Measurements from ENCODE around the gene SEC61G. TPM values are rescaled to one million over a fixed set of nuclear protein-coding genes. Genes with fewer than 3 reads are reported as not detected.
A peak's percentile ranks its signal among the peaks of the same experiment; 100 is the strongest.

SEC61G gene
- total and polyA plus RNA-seq, 10 of the 15 experiments (the other 5 are each of a cell fraction or from before 2014, with no cell fraction given), result 163 to 809 (median 346) TPM

GRCh38 chr7:54773472-54774399 lies 14.7 kb upstream of the SEC61G start (continued):
- TF ChIP-seq, protein P1, sequence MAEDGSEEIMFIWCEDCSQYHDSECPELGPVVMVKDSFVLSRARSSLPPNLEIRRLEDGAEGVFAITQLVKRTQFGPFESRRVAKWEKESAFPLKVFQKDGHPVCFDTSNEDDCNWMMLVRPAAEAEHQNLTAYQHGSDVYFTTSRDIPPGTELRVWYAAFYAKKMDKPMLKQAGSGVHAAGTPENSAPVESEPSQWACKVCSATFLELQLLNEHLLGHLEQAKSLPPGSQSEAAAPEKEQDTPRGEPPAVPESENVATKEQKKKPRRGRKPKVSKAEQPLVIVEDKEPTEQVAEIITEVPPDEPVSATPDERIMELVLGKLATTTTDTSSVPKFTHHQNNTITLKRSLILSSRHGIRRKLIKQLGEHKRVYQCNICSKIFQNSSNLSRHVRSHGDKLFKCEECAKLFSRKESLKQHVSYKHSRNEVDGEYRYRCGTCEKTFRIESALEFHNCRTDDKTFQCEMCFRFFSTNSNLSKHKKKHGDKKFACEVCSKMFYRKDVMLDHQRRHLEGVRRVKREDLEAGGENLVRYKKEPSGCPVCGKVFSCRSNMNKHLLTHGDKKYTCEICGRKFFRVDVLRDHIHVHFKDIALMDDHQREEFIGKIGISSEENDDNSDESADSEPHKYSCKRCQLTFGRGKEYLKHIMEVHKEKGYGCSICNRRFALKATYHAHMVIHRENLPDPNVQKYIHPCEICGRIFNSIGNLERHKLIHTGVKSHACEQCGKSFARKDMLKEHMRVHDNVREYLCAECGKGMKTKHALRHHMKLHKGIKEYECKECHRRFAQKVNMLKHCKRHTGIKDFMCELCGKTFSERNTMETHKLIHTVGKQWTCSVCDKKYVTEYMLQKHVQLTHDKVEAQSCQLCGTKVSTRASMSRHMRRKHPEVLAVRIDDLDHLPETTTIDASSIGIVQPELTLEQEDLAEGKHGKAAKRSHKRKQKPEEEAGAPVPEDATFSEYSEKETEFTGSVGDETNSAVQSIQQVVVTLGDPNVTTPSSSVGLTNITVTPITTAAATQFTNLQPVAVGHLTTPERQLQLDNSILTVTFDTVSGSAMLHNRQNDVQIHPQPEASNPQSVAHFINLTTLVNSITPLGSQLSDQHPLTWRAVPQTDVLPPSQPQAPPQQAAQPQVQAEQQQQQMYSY (CRISPR knock-in tag; IDR thresholded peaks at IDR 0.05), result no peak
- TF ChIP-seq TARDBP (IDR thresholded peaks at IDR 0.05; ENCODE audit: borderline replicate concordance), result peak; percentile 46; the same call in 1 of the 2 replicates
- no peak for TF ChIP-seq MEF2B (IDR thresholded peaks at IDR 0.05; ENCODE audit: partially characterized antibody, poor library complexity, severe bottlenecking)
- no peak; a peak in 1 of 4 replicates for TF ChIP-seq IKZF2 (IDR thresholded peaks at IDR 0.05)
- TF ChIP-seq, protein P2, sequence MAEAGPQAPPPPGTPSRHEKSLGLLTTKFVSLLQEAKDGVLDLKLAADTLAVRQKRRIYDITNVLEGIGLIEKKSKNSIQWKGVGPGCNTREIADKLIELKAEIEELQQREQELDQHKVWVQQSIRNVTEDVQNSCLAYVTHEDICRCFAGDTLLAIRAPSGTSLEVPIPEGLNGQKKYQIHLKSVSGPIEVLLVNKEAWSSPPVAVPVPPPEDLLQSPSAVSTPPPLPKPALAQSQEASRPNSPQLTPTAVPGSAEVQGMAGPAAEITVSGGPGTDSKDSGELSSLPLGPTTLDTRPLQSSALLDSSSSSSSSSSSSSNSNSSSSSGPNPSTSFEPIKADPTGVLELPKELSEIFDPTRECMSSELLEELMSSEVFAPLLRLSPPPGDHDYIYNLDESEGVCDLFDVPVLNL (IDR thresholded peaks at IDR 0.05; ENCODE audit: low read depth, low read length), result peak; percentile 43; the same call in 1 of the 2 replicates
- peak; percentile 89; the same call in 1 of the 2 replicates for TF ChIP-seq RB1 (IDR thresholded peaks at IDR 0.05; ENCODE audit: borderline replicate concordance)
- peak; percentile 86 for TF ChIP-seq SMC3 (IDR thresholded peaks at IDR 0.05; ENCODE audit: borderline replicate concordance, low read length)
- no peak for TF ChIP-seq ZNF217 (IDR thresholded peaks at IDR 0.05)
- 0 out of 3 replicates have a peak, but pooled peaks have one; percentile 36 for TF ChIP-seq POU2F2 (IDR thresholded peaks at IDR 0.05; ENCODE audit: borderline replicate concordance, low read depth, low read length)
- 0 out of 2 replicates have a peak, but pooled peaks have one; percentile 17 for TF ChIP-seq SMARCA5 (IDR thresholded peaks at IDR 0.05)
- peak; percentile 59; the same call in 1 of the 2 replicates for TF ChIP-seq YY1 (IDR thresholded peaks at IDR 0.05; ENCODE audit: low read depth, low read length)
- TF ChIP-seq RELA (IDR thresholded peaks at IDR 0.05; ENCODE audit: borderline replicate concordance, partially characterized antibody), result no peak
- no peak for TF ChIP-seq ELK1 (IDR thresholded peaks at IDR 0.05; ENCODE audit: low read depth, low read length)
- TF ChIP-seq, protein P3, sequence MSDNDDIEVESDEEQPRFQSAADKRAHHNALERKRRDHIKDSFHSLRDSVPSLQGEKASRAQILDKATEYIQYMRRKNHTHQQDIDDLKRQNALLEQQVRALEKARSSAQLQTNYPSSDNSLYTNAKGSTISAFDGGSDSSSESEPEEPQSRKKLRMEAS (IDR thresholded peaks at IDR 0.05; ENCODE audit: low read depth, low read length), result no peak
- no peak for TF ChIP-seq ZNF687 (IDR thresholded peaks at IDR 0.05)
- TF ChIP-seq ZBED1 (IDR thresholded peaks at IDR 0.05; ENCODE audit: borderline replicate concordance), result no peak
